Activated T-helper 1 cell treated with anti-CD3 and anti-CD28 coated beads, Interleukin-12 subunit alpha, Interleukin-12 subunit beta, Interleukin-2, Interleukin-4 antibody, amounts not matched to agents 30 ng/mL and 10 ng/mL and 1 ng/mL, durations not matched to agents 14 hours and 24 hours and 36 hours (primary cell): Measurements from ENCODE around the gene TNRC6B. TPM values are rescaled to one million over a fixed set of nuclear protein-coding genes. Genes with fewer than 3 reads are reported as not detected.
A peak's percentile ranks its signal among the peaks of the same experiment; 100 is the strongest.

ENCODE experiments used
- DNase-seq: peaks from one replicate; pipeline ENCODE4 v3.0.0; 2021; ENCODE audit warnings: low spot score
- H3K27ac Mint-ChIP-seq: one replicate; pipeline ENCODE4 v1.8.0; 2021; ENCODE audit warnings: mild to moderate bottlenecking, mixed read lengths
- H3K27me3 Mint-ChIP-seq: one replicate; pipeline ENCODE4 v1.8.0; 2022; ENCODE audit warnings: mild to moderate bottlenecking, moderate library complexity, mixed read lengths; ENCODE audit not compliant: insufficient read depth
- H3K36me3 Mint-ChIP-seq: one replicate; pipeline ENCODE4 v1.8.0; 2021; ENCODE audit warnings: low read depth, mixed read lengths
- H3K4me1 Mint-ChIP-seq: one replicate; pipeline ENCODE4 v1.8.0; 2021; ENCODE audit warnings: low read depth, mixed read lengths
- H3K4me3 Mint-ChIP-seq: one replicate; pipeline ENCODE4 v1.8.0; 2021; ENCODE audit warnings: mild to moderate bottlenecking, moderate library complexity, mixed read lengths
- H3K9me3 Mint-ChIP-seq: one replicate; pipeline ENCODE4 v1.8.0; 2021; ENCODE audit warnings: mixed read lengths
- intact Hi-C: fragments of 100-400 bp; cut with micrococcal nuclease; formaldehyde crosslinking; loops from one replicate; pipeline ENCODE4 v1.15.1; 2024
- total RNA-seq: library from RNA; stranded (reverse); gene quantifications from 2 replicates; pipeline ENCODE4 v1.2.3, GENCODE V29; 2022

The TNRC6B gene
- total RNA-seq, 1 donor from 2014 or later: 26.2 TPM

DNA sequence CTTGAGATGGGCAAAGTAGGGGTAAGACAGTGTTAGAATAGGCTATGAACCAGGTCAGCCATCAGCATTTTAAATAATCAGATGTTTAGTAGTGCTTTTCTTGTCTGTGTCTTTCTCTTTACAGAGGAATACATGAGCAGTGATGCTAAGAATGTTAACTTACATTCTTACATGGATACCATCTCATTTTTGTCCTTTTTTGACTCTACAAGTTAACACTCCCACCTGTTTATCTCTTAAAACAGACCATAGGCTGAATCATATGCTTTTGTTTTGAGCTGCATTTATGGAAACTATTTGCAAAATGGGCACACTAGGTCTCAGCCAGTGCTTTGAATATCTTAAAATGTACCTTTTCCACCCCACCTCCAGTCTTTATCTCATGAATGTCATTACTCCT lies 143.0 kb downstream of the TNRC6B start:
- H3K4me1 Mint-ChIP-seq: peaks cover 55% of the 10 kb centered on the region
- no peaks in the 10 kb centered on the region for H3K27me3 Mint-ChIP-seq
- H3K4me3 Mint-ChIP-seq: no peak overlapping the region
- H3K27ac Mint-ChIP-seq: peak overlapping the region; percentile 84
- H3K36me3 Mint-ChIP-seq: peaks cover 47% of the 10 kb centered on the region
- H3K9me3 Mint-ChIP-seq: no peaks in the 10 kb centered on the region
- DNase-seq: no peak
- intact Hi-C loops: no loop called here

DNA sequence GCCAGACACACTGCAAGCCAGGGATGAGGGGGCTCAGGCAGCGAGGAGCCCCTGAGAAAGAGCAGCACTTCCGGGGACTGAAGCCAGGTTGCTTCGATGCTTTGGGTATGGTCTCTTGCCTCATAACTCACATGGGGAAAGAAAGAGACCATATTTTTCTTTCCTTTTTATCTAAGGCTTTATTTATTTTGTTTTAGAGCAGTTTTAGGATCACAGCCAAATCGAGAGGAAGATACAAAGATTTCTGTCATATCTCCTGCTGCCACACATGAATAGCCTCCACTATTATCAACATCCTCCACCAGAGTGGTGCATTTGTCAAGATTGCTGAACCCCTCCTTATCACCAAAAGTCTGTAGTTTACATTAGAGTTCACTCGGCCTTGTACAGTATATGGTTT lies 144.3 kb downstream of the TNRC6B start:
- peaks cover 38% of the 10 kb centered on the region for H3K36me3 Mint-ChIP-seq

DNA sequence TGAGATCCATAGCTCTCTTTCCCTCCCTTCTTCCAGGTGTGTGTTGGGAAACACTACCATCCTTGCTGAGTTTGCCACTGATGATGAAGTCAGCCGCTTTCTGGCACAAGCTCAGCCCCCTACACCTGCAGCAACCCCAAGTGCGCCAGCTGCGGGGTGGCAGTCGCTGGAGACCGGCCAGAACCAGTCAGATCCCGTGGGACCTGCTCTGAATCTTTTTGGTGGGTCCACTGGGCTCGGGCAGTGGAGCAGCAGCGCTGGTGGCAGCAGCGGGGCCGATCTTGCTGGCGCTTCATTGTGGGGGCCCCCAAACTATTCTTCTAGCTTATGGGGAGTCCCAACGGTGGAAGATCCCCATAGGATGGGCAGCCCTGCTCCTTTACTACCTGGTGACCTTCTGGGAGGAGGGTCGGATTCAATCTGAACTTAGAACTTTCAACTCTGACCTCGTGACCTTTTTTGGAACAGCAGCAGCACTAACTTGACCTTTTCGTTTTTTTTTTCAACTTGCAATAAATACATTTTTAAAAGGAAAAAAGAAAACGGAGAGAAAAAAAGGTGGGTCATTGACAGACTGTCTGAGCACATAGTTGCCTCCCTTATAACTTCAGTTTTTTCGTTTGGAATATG lies 145.2 kb downstream of the TNRC6B start:
- intact Hi-C loops: no loop called here
- peak overlapping the region; percentile 96 for H3K27ac Mint-ChIP-seq
- H3K27me3 Mint-ChIP-seq: no peaks in the 10 kb centered on the region
- H3K36me3 Mint-ChIP-seq: peaks cover 37% of the 10 kb centered on the region
- peak overlapping the region; percentile 19 for H3K4me3 Mint-ChIP-seq
- no peak for DNase-seq
- no peaks in the 10 kb centered on the region for H3K9me3 Mint-ChIP-seq
- H3K4me1 Mint-ChIP-seq: peaks cover 69% of the 10 kb centered on the region

More for the DNA sequence above, 144.3 kb downstream of the TNRC6B start:
- no peak overlapping the region for H3K4me3 Mint-ChIP-seq
- no peaks in the 10 kb centered on the region for H3K27me3 Mint-ChIP-seq
- peak overlapping the region; percentile 24 for H3K27ac Mint-ChIP-seq
- DNase-seq: no peak
- peaks cover 60% of the 10 kb centered on the region for H3K4me1 Mint-ChIP-seq
- no peaks in the 10 kb centered on the region for H3K9me3 Mint-ChIP-seq
- intact Hi-C loops: no loop called here

DNA sequence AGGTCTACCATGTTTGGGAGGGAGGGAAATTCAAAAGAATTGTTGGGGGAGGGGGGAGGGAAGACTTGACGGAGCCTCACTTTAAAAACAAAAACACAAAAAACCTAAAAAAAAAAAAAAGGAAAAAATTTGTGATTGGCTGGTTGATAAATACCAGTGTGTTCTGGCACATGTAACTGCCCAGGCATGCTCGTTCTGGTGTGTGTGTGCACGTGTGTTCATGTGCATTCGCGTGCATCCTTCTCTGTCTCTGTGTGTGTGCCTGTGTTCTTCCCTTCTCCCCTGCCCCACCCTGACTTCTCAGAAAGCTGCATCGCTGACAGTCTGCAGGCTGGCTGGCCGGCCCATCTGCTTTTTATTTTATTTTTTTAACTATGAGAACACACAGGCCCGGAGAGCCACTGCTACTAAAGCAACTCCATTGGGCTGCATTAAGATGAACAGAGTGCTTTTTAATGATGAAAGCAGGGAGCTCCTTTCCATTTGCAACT lies 146.0 kb downstream of the TNRC6B start:
- peaks cover 36% of the 10 kb centered on the region for H3K36me3 Mint-ChIP-seq
- peak; percentile 24 for DNase-seq
- peak overlapping the region; percentile 96 for H3K27ac Mint-ChIP-seq
- H3K4me3 Mint-ChIP-seq: peak overlapping the region; percentile 73
- no peaks in the 10 kb centered on the region for H3K9me3 Mint-ChIP-seq
- H3K4me1 Mint-ChIP-seq: peaks cover 77% of the 10 kb centered on the region
- intact Hi-C loops: loop anchor here (1.0 to 2.0 kb wide), 4 partner anchors 9 to 415 kb away; partner anchors contain the start of gene SGSM3
- no peaks in the 10 kb centered on the region for H3K27me3 Mint-ChIP-seq

DNA sequence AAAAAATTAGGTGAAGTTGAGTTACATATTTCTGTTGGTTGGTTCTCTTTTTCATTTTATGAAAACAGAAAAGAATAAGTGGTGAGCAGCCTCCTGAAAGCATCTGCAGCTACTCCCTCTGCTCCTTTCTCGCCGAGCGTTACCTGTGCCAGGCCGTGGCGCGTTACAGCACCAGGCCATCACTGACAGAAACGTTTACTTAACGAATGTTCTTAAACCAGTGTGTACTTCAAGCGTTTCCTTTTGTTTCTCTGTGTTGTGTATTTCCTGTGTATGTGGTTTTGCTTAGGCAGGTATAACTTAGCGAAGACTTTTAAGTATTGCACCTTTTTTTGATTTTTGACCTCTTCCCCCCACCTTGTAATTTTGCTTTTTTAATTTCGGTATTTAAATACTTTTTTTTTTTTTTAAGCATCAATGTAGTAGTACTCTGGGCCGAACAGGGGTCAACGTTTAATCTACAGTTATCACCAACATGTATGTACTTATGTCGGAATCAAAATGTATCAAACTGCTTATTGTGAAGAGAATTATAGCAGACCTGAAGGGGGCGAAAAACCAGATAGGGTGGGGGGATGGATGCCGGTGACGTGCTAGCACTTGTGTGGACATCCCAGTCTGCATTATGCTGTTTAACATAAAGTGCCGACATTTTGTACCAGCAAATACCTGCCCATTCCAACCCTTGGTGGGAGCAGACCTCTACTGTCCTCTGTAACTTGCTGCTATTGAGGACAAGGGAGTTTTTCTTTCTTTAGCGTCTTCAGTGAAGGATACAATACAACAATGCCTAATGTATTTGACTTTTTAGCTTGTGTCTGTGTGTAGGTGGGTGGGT lies 147.0 kb downstream of the TNRC6B start:
- Mint-ChIP-seq H3K4me1 (peaks cover 82% of the 10 kb centered on the region), H3K27me3 (no peaks in the 10 kb centered on the region), H3K36me3 (peaks cover 39% of the 10 kb centered on the region), H3K4me3 (peak overlapping the region; percentile 73), H3K9me3 (no peaks in the 10 kb centered on the region), H3K27ac (peak overlapping the region; percentile 96)
- DNase-seq: peak; percentile 52
- intact Hi-C loops: loop anchor here (1.0 to 5.0 kb wide), 10 partner anchors 8 to 416 kb away; partner anchors contain the start of genes ADSL, SGSM3 and TNRC6B

DNA sequence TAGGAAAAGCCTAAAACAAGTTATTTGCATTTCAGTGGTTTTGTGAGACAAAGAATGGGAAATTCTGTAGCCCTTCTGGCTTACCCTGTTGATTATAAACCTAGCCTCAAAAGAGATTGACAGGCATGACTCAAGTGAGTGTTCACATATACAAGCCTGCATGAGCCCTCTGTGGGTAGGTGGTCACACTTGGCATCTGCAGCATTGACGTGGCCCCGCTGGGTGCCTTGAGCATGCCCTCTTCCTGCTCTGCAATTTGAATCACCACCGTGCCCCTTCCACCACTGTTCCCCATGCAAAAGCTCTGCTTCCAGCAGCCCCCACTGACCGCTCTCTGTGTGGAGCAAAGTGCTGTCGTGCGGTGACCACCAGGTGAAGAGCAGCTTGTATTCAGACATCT lies 147.6 kb downstream of the TNRC6B start:
- intact Hi-C loops: loop anchor here (1.0 to 5.0 kb wide), 9 partner anchors 21 to 417 kb away; partner anchors contain the start of genes ADSL, SGSM3 and TNRC6B
- Mint-ChIP-seq H3K9me3 (no peaks in the 10 kb centered on the region), H3K4me1 (peaks cover 87% of the 10 kb centered on the region), H3K27ac (peak overlapping the region; percentile 96), H3K4me3 (peak overlapping the region; percentile 73), H3K36me3 (peaks cover 43% of the 10 kb centered on the region), H3K27me3 (no peaks in the 10 kb centered on the region)
- DNase-seq: peak; percentile 30

DNA sequence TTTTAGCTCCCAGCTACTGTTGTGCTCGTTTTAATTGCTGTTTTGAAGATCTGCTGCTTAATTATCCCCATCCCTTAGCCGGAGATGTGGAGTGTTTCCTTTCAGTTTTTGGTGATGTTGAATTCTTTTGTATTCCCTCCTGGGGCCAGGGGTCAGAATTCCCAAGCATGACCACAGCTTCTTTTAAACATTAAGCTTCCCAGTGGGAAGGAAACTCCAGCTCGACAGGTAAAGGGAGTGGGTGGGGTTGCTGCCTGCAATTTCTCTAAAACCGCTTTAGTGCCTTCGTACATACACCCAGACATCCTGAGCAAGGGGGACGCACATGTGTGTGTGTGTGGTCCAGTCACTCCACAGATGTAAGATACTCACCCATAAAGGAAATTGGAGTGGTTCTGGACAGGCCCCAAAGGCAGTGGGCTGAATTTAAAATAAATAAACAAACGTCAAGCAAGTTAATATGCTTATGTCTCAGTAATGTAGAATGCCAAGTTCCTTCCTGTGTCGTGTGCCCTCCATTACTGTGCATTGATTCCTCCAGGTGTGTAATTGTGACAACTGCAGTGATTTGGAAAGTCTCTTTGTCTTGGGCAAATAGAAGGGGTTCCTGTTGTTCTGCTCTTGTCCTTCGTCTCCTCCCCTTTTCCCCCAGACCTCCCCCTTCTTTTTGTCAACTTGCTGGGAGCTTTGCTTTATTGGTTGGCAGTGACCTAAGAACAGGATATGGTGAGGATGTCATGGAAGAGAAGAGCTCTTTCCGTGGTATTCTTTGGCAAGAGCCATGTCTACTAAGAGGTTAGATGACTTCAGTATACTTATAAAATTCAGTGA lies 149.4 kb downstream of the TNRC6B start:
- peak overlapping the region; percentile 80 for H3K27ac Mint-ChIP-seq
- peak overlapping the region; percentile 29 for H3K4me3 Mint-ChIP-seq
- H3K4me1 Mint-ChIP-seq: peaks cover 90% of the 10 kb centered on the region
- intact Hi-C loops: loop anchor here (5.0 kb wide), 1 partner anchor 125 kb away; no protein-coding TSS in a partner anchor
- H3K9me3 Mint-ChIP-seq: no peaks in the 10 kb centered on the region
- peaks cover 36% of the 10 kb centered on the region for H3K36me3 Mint-ChIP-seq
- H3K27me3 Mint-ChIP-seq: no peaks in the 10 kb centered on the region
- no peak for DNase-seq

DNA sequence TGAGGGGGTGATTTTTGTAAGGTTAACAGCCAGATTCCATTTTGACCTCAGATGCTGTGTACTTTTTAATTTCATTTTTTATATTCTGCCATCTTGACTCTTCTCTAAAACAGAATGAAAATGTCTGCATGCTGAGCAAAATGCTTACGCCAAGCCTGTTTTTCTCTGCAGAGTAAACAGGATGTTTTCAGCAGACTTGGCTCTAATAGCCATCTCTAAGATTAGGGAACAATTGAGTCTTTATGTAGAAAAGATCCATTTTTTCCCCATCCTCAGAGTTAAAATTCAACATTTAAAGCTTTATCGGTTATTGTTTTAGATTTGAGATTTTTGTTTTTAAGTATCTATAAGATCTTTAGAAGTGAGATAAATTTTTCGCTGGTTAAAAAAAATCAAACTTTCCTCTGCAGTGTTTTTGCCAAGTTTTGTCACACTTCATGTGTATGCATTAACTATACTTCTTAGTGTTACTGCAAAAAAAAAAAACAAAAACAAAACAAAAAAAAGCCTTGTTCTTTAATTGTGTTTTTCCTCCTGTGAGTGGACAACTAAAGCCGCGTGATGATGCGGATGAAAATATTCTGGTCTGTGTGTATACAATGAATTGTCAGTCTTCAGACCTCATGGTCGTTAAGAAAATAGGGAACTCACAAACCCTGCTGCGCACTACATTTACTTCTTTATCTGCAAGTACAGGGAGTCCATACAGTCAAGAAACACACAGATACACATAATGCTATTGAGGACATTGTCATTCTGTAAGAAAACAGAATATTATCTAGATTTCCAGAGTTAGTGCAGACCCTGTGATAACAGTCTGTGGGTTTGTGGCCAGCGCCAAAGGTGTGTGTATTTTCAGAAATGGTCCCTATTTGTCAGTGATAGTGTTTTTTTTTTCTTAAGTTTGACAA lies 151.1 kb downstream of the TNRC6B start:
- Mint-ChIP-seq H3K27ac (no peak overlapping the region), H3K27me3 (no peaks in the 10 kb centered on the region), H3K36me3 (peaks cover 33% of the 10 kb centered on the region), H3K9me3 (no peaks in the 10 kb centered on the region), H3K4me1 (peaks cover 95% of the 10 kb centered on the region), H3K4me3 (no peak overlapping the region)
- intact Hi-C loops: loop anchor here (5.0 kb wide), 1 partner anchor 126 kb away; no protein-coding TSS in a partner anchor
- DNase-seq: no peak

DNA sequence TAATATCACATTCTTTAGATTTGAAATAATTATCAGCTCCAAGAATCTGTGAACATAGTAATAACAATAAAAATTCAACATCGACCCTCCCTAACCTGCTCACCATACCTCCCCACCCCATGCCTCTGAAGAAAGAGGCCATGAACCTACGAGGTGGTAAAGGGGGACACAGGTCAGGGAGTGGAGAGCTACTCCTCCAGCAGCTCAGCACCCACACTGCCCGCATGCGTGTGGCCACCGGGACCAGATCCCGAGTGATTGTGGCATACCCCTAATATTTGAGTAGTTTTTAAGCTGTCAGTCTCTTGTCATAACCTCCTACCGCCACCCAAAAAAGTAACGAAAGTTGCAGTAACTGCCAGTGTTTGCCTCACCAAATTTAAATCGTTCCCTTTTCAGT lies 151.7 kb downstream of the TNRC6B start:
- Mint-ChIP-seq H3K4me1 (peaks cover 95% of the 10 kb centered on the region), H3K36me3 (peaks cover 32% of the 10 kb centered on the region), H3K27ac (no peak overlapping the region), H3K27me3 (no peaks in the 10 kb centered on the region), H3K9me3 (no peaks in the 10 kb centered on the region), H3K4me3 (no peak overlapping the region)
- no peak for DNase-seq
- intact Hi-C loops: loop anchor here (5.0 kb wide), 1 partner anchor 127 kb away; no protein-coding TSS in a partner anchor

DNA sequence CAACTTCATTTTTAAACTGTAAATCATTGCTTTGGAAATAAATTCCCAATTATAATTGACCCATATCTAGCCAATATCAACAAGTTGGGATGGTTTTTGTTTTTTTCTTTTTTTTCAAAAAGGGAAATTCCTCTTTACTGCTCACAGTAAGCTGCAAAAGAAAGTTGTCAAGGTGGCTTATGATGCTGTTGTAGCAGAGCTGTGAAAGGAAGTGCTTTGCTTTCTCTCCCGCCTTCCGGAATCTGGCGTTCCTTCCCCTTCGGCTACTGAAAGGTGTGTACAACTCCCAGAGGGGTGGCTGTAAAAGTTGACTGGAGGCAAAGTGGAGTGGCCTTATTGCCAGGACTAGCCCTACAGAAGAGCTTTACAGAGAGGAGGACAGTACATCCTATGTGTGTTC lies 152.4 kb downstream of the TNRC6B start:
- intact Hi-C loops: no loop called here
- Mint-ChIP-seq H3K27me3 (no peaks in the 10 kb centered on the region), H3K4me3 (no peak overlapping the region), H3K27ac (no peak overlapping the region), H3K9me3 (no peaks in the 10 kb centered on the region), H3K36me3 (peaks cover 32% of the 10 kb centered on the region), H3K4me1 (peaks cover 95% of the 10 kb centered on the region)
- DNase-seq: no peak

DNA sequence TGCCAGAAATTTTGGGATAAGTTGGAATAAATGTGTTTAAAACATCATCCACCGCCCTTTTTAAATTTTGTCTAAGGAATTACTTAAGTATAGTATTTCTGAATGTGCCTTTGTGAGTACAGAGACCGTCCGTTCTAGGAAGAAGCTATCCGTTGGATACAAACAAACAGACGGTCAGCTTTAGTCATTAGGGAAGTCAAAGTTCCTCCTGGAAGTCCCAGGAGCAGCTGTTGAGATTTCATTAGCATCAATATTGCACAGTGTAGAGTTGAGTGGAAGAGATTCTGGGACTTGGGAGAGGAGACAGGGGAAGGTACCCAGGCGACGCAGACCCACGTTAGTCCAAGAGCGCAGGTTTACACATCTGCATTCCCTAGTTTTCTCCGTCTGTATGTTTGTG lies 152.9 kb downstream of the TNRC6B start:
- H3K9me3 Mint-ChIP-seq: no peaks in the 10 kb centered on the region
- no peak overlapping the region for H3K4me3 Mint-ChIP-seq
- intact Hi-C loops: no loop called here
- H3K27ac Mint-ChIP-seq: no peak overlapping the region
- H3K36me3 Mint-ChIP-seq: peaks cover 32% of the 10 kb centered on the region
- DNase-seq: no peak
- H3K27me3 Mint-ChIP-seq: no peaks in the 10 kb centered on the region
- peaks cover 93% of the 10 kb centered on the region for H3K4me1 Mint-ChIP-seq
